C4-2B (cell line): ENCODE results near the gene RNF215.
A peak's percentile ranks its signal among the peaks of the same experiment; 100 is the strongest.

Experiments
- H3K27ac ChIP-seq: fragments of 450-650 bp; 2 replicates; pipeline ENCODE4 v1.5.1; 2017
- ZFX ChIP-seq: fragments of 450-650 bp; IDR thresholded peaks from 2 replicates; pipeline ENCODE4 v1.6.1; 2017
- TF ChIP-seq, protein P1 (sequence below): fragments of 450-650 bp; conservative IDR thresholded peaks from 2 replicates; pipeline ENCODE4 v1.5.1; 2017; ENCODE audit warnings: mild to moderate bottlenecking

RNF215 gene

DNA sequence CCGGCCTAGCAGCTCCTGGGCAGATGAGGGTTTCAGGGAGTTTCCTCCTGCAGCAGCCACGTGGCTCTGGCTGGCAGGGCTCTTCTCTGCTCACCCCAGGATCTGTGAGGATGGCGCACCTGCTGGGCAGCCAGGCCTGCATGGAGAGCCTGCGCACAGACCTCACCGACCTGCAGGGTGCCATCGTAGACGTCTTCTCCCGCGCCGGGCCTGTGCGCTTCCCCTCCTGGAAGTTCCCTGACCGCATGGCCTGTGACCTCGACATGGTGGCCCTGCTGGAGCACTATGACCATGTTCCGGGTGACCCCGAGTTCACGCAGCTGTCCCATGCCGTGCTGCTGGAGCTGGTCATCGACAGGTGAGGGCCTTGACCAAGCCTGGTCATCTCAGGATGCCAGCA is 21.3 kb downstream of the RNF215 start:
- no peak overlapping the region for H3K27ac ChIP-seq
- TF ChIP-seq ZFX: no peak
- TF ChIP-seq, protein P1, sequence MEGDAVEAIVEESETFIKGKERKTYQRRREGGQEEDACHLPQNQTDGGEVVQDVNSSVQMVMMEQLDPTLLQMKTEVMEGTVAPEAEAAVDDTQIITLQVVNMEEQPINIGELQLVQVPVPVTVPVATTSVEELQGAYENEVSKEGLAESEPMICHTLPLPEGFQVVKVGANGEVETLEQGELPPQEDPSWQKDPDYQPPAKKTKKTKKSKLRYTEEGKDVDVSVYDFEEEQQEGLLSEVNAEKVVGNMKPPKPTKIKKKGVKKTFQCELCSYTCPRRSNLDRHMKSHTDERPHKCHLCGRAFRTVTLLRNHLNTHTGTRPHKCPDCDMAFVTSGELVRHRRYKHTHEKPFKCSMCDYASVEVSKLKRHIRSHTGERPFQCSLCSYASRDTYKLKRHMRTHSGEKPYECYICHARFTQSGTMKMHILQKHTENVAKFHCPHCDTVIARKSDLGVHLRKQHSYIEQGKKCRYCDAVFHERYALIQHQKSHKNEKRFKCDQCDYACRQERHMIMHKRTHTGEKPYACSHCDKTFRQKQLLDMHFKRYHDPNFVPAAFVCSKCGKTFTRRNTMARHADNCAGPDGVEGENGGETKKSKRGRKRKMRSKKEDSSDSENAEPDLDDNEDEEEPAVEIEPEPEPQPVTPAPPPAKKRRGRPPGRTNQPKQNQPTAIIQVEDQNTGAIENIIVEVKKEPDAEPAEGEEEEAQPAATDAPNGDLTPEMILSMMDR: no peak

DNA sequence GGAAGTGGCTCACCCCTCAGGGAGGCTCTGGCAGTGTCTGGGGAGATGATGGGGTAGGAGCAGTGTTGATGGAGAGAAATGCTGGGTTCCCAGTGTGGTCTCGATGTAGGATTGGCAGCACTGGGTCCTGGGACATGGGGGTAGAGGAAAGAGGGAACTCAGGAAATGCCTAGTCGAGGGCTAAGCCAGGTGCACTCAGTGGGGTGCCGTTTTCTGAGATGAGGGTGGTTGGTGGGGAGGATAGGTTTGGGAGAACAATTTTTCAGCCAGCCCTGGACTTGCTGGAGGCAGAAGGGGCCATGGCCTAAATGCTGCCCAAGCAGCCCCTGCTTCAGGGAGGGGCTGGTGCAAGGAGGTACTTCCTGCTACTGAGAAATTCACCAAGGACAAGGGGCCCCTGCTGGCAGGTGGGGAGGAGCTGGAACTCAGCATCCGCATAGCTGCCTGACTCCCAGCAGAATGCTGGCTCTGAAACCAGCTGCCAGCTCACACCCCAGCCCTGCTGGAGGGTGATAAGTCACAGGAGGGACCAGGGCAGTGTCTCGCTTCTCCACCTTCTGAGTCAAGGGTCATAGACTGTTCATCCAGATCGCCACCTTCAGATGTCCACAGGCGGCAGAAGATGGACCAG is 24.4 kb downstream of the RNF215 start:
- TF ChIP-seq, protein P1: no peak
- no peak for TF ChIP-seq ZFX
- no peak overlapping the region for H3K27ac ChIP-seq

DNA sequence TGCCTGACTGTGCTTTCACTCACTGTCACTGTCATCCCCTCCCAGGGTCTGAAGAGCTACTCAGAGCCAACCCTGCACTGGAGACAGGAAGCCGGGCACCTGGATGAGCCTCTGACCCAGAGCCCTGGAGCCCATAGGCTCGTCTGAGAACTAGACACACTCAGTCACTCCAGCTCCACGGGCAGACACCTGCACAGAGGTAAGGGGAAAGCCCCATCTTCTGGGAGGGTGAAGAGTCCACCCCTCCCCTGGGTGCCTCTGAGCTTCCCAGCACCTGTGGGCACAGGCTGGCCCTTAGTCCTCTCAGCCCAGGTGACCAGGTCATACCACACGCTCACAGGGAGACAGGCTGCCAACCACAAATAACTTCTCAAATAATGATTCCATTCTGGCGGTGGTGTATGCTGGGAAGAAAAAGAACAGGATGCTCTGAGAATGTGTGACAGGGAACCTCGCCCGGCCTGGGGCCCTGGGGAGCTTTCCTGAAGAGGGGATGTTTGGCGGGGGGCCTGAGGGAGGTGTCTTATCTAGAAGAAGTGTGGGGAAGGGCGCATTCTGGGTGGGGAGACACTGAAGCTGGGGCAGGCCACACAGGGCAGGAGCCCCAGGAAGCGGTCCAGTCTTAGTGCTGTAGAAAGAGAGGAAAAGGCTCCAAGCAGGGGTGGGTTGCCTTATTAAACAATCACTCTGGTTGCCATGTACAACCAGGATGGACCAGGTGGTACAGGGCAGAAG is 25.1 kb downstream of the RNF215 start:
- no peak overlapping the region for H3K27ac ChIP-seq
- TF ChIP-seq, protein P1: no peak
- no peak for TF ChIP-seq ZFX

- no peak overlapping the region for H3K27ac ChIP-seq
- no peak for TF ChIP-seq ZFX
- TF ChIP-seq, protein P1: no peak
These were observed 28.7 kb downstream of the RNF215 start for GRCh38 chr22:30358541-30358940.

- peak overlapping the region; percentile 91; the same call in 1 of the 2 replicates for H3K27ac ChIP-seq
These were observed 29.5 kb downstream of the RNF215 start for GRCh38 chr22:30357650-30358215.

DNA sequence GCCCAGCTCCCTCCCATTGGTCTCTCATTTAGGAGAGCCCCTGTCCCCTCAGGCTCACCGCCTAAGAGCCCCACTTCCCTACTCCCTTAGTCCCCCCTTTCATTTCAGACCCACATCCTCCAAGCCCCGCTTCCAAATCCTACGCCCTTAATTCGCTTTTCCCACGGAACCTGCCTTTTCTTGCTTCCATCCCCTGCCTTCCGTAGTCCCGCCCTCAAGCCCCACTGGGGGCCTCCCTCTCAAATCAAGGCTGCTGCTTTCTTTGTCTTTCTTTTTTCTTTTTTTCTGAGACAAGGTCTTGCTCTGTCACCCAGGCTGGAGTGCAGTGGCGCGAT is 30.0 kb downstream of the RNF215 start:
- H3K27ac ChIP-seq: peak overlapping the region; percentile 91
- TF ChIP-seq, protein P1: no peak
- no peak for TF ChIP-seq ZFX

More at GRCh38 chr22:30357650-30358215, 29.5 kb downstream of the RNF215 start:
- TF ChIP-seq ZFX: no peak
- TF ChIP-seq, protein P1: no peak
